ENCODE data around the gene SSH2.

DNA sequence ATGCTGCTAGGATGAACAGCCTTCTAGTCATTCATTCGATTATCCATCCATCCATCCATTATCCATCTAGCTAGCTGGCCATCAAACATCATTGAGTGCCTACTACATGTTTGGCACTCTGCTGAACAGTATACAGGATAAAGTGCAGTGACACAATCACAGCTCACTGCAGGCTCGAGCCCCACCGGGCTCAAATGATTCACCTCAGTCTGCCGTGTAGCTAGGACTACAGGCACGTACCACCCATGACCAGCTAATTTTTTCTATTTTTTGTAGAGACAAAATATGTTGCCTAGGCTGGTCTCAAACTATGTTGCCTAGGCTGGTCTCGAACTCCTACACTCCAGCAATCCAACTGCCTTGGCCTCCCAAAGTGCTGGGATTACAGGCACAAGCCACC lies 50.0 kb downstream of the SSH2 start:
- TF ChIP-seq, protein P1, sequence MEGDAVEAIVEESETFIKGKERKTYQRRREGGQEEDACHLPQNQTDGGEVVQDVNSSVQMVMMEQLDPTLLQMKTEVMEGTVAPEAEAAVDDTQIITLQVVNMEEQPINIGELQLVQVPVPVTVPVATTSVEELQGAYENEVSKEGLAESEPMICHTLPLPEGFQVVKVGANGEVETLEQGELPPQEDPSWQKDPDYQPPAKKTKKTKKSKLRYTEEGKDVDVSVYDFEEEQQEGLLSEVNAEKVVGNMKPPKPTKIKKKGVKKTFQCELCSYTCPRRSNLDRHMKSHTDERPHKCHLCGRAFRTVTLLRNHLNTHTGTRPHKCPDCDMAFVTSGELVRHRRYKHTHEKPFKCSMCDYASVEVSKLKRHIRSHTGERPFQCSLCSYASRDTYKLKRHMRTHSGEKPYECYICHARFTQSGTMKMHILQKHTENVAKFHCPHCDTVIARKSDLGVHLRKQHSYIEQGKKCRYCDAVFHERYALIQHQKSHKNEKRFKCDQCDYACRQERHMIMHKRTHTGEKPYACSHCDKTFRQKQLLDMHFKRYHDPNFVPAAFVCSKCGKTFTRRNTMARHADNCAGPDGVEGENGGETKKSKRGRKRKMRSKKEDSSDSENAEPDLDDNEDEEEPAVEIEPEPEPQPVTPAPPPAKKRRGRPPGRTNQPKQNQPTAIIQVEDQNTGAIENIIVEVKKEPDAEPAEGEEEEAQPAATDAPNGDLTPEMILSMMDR (IDR thresholded peaks at IDR 0.05) = no peak
- no peak for TF ChIP-seq POLR2A (IDR thresholded peaks at IDR 0.05; ENCODE audit: low read depth)
- TF ChIP-seq EP300 (IDR thresholded peaks at IDR 0.05) = no peak
- TF ChIP-seq POLR2AphosphoS5 (IDR thresholded peaks at IDR 0.05) = no peak
